ENCODE results near the gene CEACAM21. TPM values are rescaled to one million over a fixed set of nuclear protein-coding genes. Genes with fewer than 3 reads are reported as not detected.

Gene CEACAM21
- total RNA-seq, 1 experiment from 2014 or later: not detected

DNA sequence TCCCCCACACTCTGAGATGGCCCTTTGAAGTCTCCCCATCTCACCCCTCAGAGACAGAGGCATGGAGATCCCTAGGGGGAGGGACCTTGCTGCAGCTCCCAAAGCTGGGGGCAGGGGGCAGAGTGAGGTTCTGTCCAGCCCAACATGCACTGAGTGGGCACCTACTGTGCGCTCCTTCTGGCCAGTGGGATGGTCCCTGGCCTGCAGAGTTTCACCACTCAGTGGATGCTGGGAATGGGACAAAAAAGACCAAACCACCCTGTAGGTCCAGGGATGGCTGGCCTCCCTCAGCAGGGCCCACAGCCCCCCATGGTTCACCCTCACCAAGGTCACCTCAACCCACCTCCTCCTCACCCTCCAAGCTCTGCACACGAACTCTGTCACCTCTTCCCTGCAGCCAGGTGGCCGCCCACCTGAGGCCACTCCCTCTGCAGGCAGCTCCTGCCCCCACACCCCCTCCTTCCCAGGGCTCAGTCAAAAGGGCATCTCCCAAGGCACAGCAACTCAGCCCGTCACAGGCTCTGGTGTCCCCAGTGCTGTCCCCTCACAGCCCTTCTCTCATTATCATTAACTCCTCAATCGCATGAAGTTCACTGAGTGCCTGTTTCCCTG is 16.1 kb downstream of the CEACAM21 start:
- H3K4me3 ChIP-seq: no peak overlapping the region

DNA sequence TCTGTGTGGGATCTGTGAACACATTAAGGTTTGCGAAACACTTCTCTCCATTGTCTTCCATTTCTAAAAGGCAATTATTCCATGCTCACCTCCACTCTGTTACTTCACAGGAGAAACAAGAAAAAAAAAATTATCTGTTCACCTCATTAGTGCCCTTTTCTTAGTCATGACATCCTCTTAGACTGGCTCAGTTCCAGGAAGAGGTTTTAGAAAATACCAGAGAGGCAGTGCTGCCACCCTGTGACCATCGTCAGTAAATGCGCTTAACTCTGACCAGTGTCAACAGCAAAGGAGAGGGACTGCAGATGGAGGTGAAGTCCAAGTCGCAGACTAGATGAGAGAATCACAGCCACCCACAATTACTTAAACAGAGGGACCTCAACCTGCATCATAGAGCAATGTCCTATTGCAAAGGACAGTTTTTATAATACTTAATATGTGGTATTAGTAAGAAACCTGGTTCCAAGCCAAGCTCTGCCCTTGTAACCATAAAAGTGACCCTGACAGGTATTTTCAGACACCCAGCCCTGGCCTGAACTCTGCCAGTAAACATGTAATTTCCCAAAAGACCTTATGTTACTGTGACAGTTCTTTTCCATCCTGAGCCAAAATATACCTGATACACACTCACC is 19.4 kb downstream of the CEACAM21 start:
- peaks cover 8% of the 10 kb centered on the region for H3K27me3 ChIP-seq
- DNase-seq: peak; percentile 42
- no peak overlapping the region for H3K4me3 ChIP-seq
- no peaks in the 10 kb centered on the region for H3K36me3 ChIP-seq
- H3K9me3 ChIP-seq: 0 out of 2 replicates have a peak, but pooled peaks cover 2% of the 10 kb centered on the region

More for the DNA sequence above, 16.1 kb downstream of the CEACAM21 start:
- no peaks in the 10 kb centered on the region for H3K36me3 ChIP-seq
- no peak for DNase-seq
- 0 out of 2 replicates have a peak, but pooled peaks cover under 1% of the 10 kb centered on the region for H3K9me3 ChIP-seq
- peaks cover 6% of the 10 kb centered on the region for H3K27me3 ChIP-seq

DNA sequence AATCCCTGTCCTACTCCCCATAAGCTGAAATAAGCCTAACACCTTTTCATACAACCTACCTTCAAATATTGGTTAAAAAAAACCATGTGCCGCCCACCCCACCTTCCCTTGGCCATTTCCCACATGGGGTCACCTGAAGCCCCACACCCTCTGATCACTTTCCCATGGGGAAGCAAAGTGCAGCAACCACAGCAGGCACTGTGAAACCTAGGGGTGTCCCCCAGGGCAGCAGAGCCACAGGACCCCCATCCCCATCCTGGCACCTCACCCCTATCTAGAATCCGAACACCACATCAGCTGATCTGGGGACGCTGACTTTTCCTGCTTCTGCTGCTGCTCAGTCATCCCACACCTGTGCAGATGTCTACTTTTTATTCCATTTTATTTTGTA is 19.9 kb downstream of the CEACAM21 start:
- Histone ChIP-seq H3K4me3 (no peak overlapping the region), H3K27me3 (peaks cover 8% of the 10 kb centered on the region), H3K9me3 (0 out of 2 replicates have a peak, but pooled peaks cover 2% of the 10 kb centered on the region), H3K36me3 (no peaks in the 10 kb centered on the region)
- DNase-seq: no peak

DNA sequence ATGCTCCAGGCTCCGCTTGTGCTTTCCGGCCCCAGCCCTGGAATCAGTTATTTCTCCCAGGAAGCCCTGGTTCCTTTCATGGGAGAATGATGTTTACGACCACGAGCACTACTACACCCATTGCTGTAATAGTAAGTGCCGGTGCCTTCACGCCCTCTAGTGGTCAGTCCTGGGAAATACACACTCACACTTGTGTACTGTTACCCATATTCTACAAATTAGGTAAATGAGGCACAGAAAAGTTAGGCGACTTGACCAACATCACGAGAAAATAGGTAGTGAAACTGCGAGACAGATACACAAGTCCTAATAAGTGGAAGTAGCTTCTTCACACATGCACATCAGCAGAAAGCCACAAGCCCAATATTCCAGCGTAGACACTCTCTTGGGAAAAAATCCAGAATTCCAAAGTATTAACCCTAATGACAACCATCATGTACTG is 21.7 kb downstream of the CEACAM21 start:
- peak; percentile 45 for DNase-seq
- 0 out of 2 replicates have a peak, but pooled peaks cover 2% of the 10 kb centered on the region for H3K9me3 ChIP-seq
- no peaks in the 10 kb centered on the region for H3K36me3 ChIP-seq
- H3K4me3 ChIP-seq: no peak overlapping the region
- H3K27me3 ChIP-seq: peaks cover 14% of the 10 kb centered on the region

DNA sequence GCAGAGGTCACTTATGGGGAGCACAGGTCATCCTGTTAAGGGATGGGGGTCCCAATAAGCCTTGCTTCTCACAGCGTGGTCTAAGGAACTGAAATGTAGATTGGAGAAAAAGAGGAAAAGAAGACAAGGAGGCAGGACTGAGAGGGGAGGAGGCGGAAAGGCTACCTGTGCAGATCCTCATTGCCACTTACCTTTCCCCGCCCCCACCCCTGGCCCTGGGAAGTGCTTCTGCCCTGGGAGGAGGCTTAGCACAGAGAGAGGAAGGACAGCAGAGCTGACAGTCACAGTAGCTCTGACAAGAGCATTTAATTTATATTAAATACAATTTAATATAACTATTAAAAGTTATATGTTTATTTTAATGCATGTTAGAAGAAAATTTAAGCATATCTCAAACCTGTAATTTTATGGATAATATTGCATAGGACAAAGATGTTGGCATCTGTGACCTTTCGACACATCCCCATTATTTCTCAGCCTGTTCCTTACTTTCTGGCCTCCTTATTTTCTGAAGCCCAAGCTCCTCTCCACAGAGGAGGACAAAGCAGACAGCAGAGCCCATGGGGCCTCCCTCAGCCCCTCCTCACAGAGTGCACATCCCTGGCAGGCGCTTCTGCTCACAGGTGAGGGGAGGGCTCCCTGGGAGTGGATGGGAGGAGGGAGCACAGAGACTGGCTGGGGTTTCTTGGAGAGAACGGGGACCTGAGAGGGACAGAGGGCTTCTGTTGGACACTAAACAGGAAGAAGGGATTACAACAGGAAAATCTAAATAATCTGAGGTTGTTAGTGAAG is 23.4 kb downstream of the CEACAM21 start:
- Histone ChIP-seq H3K9me3 (0 out of 2 replicates have a peak, but pooled peaks cover 2% of the 10 kb centered on the region), H3K4me3 (no peak overlapping the region), H3K27me3 (peaks cover 26% of the 10 kb centered on the region), H3K36me3 (no peaks in the 10 kb centered on the region)
- no peak for DNase-seq

DNA sequence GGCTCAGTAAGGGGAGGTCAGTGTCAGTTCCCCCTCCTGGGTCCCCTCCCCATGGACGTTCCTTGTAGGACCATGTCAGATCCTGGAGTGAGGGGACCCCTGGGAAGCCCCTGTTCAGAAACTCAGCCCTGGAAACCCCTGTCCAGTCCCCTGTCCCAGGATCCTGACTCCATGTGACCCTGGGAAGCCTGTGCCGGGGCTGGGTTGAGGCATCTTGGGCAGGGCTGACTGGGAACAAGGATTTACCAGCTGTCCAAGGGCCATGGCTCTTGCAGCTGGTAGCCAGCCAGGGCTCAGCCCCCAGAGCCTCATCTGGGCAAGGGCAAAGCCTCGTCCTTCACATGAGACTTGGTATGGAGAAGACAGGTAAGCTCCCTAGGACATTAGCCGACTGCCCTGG is 25.8 kb downstream of the CEACAM21 start:
- no peaks in the 10 kb centered on the region for H3K36me3 ChIP-seq
- H3K27me3 ChIP-seq: peaks cover 24% of the 10 kb centered on the region
- DNase-seq: no peak
- H3K9me3 ChIP-seq: 0 out of 2 replicates have a peak, but pooled peaks cover 2% of the 10 kb centered on the region
- H3K4me3 ChIP-seq: no peak overlapping the region

DNA sequence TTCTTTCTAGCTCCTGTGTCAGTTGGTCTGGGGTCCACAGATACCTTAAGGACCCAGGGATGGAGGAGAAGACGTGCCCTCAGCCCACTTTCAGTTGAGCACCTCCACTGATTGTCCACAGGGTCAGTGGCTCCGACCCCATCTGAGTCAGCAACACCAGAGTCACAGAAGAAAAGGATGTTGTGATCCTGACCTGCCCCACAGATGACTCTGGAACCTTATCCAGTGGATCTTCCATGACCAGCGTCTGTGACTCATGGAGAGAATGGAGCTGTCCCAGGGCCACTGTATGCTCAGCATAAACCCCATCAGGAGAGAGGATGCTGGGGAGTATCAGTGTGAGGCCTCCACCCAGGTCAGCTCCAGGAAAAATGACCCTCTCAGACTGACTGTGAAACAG is 28.9 kb downstream of the CEACAM21 start:
- Histone ChIP-seq H3K4me3 (no peak overlapping the region), H3K27me3 (peaks cover 32% of the 10 kb centered on the region), H3K36me3 (no peaks in the 10 kb centered on the region), H3K9me3 (no peaks in the 10 kb centered on the region)
- no peak for DNase-seq

DNA sequence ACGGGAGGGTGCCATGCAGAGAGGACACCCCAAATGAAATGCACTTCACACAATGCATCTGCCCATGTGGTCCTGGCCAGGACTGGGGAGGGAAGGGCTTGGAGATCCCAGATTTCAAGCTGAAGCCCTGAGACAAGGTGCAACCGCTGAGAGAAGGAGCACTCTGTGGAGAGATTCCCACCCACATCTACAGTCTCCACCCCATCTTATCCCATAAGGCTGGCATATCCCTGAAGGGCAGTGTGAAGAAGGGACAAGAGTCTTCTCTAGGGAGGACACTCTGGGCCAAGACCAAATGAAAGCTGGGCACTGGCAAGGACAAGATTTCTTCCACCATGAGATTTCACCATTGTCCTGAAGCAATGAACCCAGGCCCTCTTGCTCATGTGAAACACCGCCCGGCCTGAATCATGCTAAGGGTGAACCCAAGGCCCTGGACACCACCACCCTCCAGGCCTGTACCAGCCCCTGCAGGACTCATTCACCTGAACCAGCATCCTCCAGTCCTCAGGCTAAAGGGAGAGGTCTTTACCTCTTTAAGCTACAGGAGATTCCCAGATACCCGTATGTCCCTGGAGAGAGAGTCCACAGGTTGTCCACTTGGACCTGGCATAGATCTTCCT is 30.4 kb downstream of the CEACAM21 start:
- Histone ChIP-seq H3K4me3 (no peak overlapping the region), H3K36me3 (no peaks in the 10 kb centered on the region), H3K9me3 (no peaks in the 10 kb centered on the region), H3K27me3 (peaks cover 34% of the 10 kb centered on the region)
- DNase-seq: no peak

DNA sequence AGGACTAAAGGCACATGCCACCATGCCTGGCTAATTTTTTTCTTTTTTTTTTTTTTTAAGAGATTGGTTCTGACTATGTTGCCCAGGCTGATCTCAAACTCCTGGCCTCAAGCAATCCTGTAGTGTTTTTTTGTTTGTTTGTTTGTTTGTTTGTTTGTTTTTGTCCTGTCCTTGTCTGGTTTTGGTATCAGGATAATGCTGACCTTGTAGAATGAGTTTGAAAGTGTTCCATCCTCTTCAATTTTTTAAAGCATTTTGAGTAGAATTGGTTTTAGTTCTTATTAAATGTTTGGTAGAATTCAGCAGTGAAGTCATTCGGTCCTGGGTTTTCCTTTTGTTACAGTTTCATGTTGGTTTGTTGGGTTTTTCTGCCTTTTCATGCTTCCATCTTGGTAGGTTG is 31.7 kb downstream of the CEACAM21 start:
- no peaks in the 10 kb centered on the region for H3K36me3 ChIP-seq
- no peaks in the 10 kb centered on the region for H3K9me3 ChIP-seq
- no peak for DNase-seq
- H3K4me3 ChIP-seq: no peak overlapping the region
- H3K27me3 ChIP-seq: peaks cover 28% of the 10 kb centered on the region

DNA sequence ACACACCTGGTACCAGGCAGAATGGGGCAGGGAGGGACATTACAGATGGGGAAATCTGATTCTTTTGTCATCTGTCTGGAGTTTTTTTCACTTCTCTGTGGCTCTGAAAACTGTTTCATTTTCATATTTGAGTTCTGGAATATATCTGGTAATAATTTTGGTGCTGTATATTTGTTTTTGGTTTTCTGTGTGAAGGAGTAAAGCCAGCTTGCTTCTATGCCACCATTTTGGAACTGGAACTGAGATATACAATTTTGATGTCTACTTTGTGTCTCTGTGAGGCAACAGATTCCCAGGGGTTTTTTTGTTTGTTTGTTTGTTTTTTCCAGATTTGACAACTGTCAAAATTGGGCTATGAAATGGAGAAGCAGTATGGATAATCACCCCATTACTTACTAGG is 34.8 kb downstream of the CEACAM21 start:
- Histone ChIP-seq H3K4me3 (no peak overlapping the region), H3K27me3 (peaks cover 15% of the 10 kb centered on the region), H3K36me3 (no peaks in the 10 kb centered on the region), H3K9me3 (no peaks in the 10 kb centered on the region)
- DNase-seq: no peak

DNA sequence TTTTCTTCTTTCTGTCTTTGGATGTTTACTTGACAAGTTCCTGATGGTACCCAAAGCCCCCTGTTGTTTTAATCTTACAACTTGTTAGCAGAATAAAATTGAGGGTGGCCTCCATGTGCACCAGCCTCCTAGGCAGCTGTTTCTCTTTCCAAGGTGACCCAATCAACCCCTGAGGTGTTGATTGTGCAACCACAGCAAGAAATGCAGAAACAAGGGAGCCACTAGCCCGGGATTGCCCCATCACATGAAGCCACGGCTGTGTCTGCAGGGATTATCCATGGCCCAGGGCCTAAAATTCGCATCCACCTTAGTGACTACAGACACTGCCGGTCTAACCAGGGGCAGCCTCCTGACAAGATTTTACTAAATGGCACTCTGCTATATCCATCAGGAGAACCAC is 36.5 kb downstream of the CEACAM21 start:
- H3K27me3 ChIP-seq: peaks cover 15% of the 10 kb centered on the region
- DNase-seq: no peak
- no peaks in the 10 kb centered on the region for H3K36me3 ChIP-seq
- H3K9me3 ChIP-seq: no peaks in the 10 kb centered on the region
- no peak overlapping the region for H3K4me3 ChIP-seq

DNA sequence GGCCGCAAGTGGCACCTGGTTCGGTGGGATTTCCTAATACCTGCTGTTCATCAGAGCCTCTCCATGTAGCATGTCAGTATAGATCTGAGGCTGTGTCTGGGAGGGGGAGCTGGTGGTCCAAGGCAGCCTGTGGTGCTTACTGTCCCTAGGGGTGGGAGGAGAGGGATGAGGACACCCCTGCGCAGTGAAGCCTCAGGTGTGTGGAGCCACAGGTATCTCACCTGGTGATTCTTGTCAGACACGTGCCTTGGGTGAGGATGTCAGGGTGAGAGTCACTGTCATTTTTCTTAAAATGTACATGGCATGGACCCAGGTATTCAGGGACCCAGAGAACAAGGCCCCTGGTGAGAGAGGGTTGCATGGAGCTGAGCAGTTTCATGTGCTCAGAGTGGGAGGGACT is 39.2 kb downstream of the CEACAM21 start:
- no peaks in the 10 kb centered on the region for H3K9me3 ChIP-seq
- H3K36me3 ChIP-seq: no peaks in the 10 kb centered on the region
- no peaks in the 10 kb centered on the region; the same call in 1 of the 2 replicates for H3K27me3 ChIP-seq
- no peak for DNase-seq
- no peak overlapping the region for H3K4me3 ChIP-seq

DNA sequence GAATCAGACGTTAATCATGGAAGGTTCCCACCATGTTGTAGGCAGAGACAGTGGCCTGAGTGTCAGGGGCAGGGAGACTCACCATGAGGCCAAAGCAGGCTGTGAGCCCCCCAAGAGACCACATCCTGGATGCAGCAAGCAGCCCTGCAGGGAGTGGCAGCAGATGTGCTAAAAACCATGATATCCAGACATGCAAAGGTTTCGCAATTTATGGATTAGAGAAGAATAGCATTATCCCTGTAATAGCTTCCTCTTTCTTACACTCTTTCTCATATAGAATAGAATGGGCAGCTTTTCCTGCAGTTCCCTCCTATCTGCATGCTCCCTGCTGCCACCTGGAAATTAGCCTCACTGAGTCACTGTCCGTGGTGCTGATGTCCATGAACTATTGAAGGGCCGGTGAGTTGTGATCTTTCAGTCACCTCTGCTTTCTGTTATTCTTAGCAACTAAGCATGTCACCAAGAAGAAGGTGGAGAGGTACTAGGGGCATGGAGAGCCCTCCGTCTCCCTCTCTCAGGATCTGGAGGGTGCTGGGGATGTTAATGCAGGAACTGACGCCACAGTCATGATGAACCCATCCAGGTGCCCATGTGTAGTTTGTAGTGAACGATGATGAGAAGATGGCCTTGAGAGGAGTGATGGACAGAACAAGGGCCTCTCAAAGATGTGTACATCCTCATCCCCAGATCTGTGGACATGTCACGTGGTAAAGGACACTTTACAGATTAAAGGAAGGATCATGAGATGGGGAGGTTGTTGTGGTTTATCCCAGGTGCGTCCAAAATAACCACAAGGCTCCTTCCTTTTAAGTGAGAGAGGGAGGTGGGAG is 41.0 kb downstream of the CEACAM21 start:
- Histone ChIP-seq H3K9me3 (no peaks in the 10 kb centered on the region), H3K36me3 (no peaks in the 10 kb centered on the region), H3K4me3 (no peak overlapping the region), H3K27me3 (no peaks in the 10 kb centered on the region)
- DNase-seq: peak; percentile 9

DNA sequence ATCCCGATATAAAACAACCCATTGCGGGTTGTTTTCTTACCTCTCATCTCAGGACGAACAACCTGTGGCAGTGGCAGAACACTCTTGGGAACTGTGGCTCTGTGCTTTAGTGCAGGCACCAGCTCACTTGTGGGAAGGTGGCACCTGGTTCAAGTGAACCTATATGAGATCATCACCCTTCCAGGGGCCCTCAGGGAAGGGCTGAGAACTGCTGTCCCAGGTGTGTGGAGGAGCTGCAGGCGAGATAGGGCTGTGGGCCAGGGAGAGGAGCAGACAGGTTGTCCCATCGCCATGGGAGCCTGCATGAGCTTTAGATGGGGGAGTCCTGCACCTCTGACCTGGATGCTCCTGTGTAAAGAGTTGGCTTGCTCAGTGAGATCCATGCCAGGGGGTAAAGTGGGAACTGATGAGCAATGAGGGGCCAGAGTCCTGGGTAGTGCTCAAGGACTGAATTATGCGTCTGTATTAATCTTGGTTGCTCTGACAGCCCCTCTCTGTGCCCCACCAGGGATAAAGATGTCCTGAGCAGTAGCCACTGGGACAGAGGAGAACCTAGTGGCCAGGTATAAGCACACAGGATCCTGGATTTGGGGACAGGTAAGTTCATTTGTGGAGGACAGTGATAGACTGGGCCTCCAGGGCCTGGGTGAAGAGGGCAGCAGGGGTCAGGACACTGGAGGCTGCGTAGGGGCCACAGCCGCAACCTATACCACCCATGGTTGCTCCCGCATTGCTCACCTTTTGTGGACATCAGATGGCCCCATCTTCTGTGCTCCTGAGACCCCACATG is 42.2 kb downstream of the CEACAM21 start:
- no peak for DNase-seq
- Histone ChIP-seq H3K27me3 (no peaks in the 10 kb centered on the region), H3K9me3 (no peaks in the 10 kb centered on the region), H3K36me3 (no peaks in the 10 kb centered on the region), H3K4me3 (no peak overlapping the region)

DNA sequence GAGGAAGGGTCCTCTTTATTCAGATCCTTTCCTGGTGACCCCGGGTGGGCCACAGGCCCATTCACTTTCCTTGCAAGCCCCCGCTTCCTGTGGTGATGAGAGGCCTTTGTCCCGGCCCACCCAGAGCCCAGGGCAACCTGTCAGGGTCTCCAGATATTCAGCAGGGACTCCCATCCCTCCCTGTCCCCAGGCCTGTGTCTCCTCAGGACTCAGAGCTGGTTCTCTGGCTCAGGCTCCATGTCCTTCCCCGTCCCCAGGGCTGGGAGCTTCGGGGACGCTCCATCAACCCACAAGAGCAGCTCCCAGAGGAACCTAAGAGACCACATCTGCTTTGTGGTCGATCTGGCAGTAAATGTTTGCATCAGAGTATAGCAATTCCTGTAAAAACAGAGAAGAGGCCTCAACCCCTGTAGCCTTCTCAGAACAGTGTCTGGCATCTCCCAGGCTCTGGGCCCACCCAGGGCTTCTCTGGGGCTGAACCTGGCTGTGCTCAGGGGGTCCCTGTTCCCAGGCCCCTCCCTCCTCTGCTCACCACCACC is 43.1 kb downstream of the CEACAM21 start:
- Histone ChIP-seq H3K27me3 (no peaks in the 10 kb centered on the region), H3K4me3 (no peak overlapping the region), H3K9me3 (no peaks in the 10 kb centered on the region), H3K36me3 (no peaks in the 10 kb centered on the region)
- no peak for DNase-seq
